Measurements from ENCODE around the gene U2AF1.
"Not testable (repeated sequence)": the region's sequence is repeated elsewhere in the genome, so short reads cannot be mapped to it uniquely, and the experiment has no call there.

Gene U2AF1

DNA sequence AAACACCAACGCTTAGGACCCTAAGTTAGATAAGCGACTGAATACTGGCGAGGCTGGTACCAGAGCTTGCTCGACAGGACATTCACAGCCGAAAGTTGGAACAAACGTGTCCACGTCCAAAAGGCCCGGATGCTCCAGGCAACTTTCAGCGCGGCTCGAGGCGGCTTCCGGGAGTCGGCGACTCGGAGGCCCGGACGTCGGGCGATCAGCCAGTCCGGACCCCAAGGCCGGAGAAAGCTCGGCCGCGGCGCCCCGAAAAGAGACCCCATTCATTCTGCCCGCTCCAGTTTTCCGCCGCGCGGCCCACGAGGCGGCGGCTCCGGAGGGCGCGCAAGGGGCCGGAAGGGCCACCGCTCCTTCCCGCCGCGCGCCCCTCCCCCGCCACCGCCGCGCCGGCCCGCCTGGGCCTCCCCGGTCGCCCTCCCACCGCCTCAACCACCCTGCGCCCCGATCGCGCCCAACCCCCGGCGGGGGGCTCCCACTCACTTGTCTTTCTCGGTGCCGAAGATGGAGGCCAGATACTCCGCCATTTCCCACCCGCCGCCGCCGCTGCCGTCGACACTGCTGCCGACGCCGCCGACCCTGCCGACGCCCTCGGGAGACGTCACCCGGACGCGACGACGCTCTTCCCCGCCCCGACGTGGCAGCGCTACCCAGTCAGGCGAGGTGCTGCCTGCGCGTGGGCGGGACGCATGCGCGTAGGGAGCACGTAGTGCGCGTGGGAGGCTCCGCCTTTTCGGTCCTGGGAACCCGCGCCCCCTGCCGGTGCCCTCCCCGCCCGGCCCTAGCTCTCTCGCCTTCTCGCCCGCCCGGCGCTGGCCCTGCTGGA is at the start of gene U2AF1:
U2AF1 (minus strand) TSS at position 606 of the 829 bp plus-strand sequence; CDS start at position 530, 76 bp downstream.
- DNase-seq (ENCODE audit: low read depth) = peak; percentile 71

DNA sequence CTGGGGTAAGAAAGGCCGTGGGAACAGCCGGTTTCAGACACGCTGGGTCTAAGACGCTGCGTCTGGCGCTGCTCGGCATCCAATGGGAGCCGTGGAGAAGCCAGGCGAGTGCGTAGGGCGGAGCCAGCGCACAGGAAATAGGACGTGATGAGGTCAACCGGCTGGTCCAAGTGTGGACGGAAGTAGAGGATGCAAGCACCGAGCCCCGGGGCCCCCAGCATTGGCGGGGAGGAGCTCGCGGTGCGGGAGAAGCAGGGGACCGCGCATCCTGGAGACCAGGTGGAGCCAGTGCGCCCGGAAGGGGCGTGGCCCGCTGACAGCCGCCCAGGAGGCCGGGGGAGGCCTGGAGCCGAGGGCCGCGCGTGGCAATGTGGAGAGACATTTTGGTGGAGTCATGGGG is 46.2 kb upstream of the U2AF1 start:
- DNase-seq (ENCODE audit: low read depth) = not testable (repeated sequence)

GRCh38 chr21:43149344-43149743 is 42.0 kb upstream of the U2AF1 start:
- not testable (repeated sequence) for DNase-seq (ENCODE audit: low read depth)

DNA sequence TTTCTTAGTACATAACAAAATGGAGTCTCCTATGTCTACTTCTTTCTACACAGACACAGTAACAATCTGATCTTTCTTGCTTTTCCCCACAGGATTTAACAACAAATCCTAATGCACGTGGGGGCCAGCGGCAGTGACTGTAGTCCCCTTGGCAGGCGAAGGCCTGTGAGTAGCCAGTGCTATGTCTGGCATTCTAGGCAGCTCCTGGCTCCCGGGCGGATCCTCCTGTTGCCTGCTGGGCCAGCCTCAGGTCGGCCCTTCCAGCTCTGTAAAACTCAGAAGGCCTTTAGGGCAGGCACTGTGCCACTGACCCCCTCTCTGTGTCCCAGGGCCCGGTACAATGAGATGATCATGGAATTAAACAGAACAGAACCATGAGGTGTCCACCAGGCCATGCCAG is 40.6 kb upstream of the U2AF1 start:
- DNase-seq (ENCODE audit: low read depth) = not testable (repeated sequence)

GRCh38 chr21:43146637-43147036 is 39.3 kb upstream of the U2AF1 start:
- DNase-seq (ENCODE audit: low read depth) = not testable (repeated sequence)

GRCh38 chr21:43141407-43141806 is 34.0 kb upstream of the U2AF1 start:
- not testable (repeated sequence) for DNase-seq (ENCODE audit: low read depth)

DNA sequence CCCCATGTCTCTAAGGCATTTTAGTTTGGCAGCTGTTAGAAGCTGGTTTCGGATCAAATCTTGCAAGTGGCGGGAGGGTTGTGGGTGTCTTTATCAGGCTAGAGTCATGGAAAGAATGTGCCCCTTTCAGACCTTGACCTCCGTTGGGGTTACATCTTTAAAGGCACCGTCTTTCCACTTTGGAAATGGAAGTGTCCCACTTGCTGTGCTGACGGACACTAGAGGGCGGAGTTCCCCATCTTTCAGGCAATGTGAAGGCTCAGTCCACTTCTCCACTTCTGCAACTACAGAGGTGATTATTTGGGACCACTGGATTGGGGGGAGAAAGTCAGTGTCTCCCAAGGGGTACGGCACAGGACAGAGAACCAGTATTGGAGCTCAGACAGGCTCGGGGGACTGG is 31.6 kb upstream of the U2AF1 start:
- DNase-seq (ENCODE audit: low read depth) = not testable (repeated sequence)

DNA sequence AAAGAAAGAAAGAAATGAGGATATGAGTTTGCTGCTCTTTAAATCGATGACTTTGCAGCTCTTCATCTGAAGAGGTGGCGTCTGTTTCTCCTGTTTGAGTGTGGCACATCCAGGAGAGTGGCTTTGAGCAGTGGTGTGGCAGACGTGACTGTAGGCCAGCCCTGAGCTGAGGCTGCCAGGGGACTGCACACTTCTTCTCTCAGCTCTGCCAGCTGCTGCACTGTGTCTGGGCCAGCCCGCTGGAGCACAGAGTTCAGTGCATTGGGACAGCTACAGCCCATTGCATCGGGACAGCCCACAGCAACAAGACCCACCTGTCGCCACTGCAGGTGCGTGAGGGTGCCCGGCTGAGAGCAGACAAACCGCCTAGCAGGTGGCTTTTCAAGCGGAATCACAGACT is 27.1 kb upstream of the U2AF1 start:
- not testable (repeated sequence) for DNase-seq (ENCODE audit: low read depth)

DNA sequence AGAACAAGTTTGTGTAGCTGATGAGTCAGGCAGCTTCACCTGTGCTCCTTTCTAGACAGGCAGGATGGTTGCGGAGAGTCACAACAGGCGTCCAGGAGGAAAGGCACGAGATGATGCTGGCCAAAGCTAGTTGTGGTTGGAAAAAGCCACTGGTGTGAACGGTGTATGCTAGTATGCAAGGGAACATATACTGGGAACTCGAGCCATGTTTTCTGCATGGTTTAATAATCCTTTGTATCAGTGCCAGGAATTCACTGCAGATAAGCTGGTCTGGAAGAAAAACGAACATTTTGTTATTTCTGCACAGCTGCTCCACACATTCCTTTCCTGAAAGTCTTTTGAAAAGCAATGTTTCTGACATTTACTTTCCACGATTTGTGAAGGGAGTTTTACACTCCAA is 22.7 kb upstream of the U2AF1 start:
- not testable (repeated sequence) for DNase-seq (ENCODE audit: low read depth)

- DNase-seq (ENCODE audit: low read depth) = not testable (repeated sequence)
These were observed 8.6 kb upstream of the U2AF1 start for GRCh38 chr21:43115956-43116355.

GRCh38 chr21:43114483-43114882 is 7.1 kb upstream of the U2AF1 start:
- DNase-seq (ENCODE audit: low read depth) = not testable (repeated sequence)

DNA sequence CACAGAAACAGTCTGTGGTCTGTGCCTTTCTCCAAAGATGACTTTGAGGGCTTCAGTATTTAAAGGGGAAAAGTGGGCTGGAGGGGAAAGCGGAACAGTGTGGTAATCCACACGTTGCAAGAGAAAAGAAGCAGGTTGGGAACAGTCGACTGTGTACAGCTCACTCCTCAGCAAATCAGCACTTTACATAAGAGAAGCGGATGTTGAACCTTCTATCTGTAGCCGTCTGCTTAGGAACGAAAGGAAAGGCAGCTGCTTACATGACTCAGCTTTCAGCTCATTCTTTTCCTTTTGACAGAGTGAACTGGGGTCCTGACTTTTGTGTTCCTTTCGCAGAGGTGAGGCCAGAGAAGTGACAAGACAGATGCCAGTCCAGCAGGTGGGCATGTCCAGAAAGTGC is 1.6 kb upstream of the U2AF1 start:
- DNase-seq (ENCODE audit: low read depth) = not testable (repeated sequence)

GRCh38 chr21:43108177-43108576 is 807 bp upstream of the U2AF1 start:
- not testable (repeated sequence) for DNase-seq (ENCODE audit: low read depth)

GRCh38 chr21:43107794-43108137 is 396 bp upstream of the U2AF1 start:
- DNase-seq (ENCODE audit: low read depth) = not testable (repeated sequence)

- DNase-seq (ENCODE audit: low read depth) = not testable (repeated sequence)
These were observed 2.7 kb downstream of the U2AF1 start for GRCh38 chr21:43104642-43105041.

DNA sequence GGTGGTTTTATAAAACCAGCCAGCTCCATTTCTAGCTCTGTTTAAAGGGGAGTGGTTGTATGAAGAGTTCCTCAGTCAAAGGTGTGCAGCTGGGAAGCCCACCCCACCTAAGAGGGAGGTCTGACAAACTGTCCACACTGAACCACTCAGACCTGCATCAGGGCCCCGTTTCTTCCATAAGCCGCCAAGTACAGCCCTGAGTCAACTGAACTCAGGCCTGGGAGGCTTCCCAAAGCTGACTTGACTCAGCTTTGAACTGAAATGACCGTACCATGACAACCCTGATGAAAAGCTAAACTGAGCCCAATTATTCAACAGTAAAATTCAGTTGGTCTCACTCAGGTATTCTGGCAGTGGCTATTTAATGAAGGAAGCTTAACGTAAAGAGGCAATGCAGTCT is 5.1 kb downstream of the U2AF1 start:
- not testable (repeated sequence) for DNase-seq (ENCODE audit: low read depth)

- DNase-seq (ENCODE audit: low read depth) = not testable (repeated sequence)
These were observed 5.7 kb downstream of the U2AF1 start for GRCh38 chr21:43101676-43102075.

DNA sequence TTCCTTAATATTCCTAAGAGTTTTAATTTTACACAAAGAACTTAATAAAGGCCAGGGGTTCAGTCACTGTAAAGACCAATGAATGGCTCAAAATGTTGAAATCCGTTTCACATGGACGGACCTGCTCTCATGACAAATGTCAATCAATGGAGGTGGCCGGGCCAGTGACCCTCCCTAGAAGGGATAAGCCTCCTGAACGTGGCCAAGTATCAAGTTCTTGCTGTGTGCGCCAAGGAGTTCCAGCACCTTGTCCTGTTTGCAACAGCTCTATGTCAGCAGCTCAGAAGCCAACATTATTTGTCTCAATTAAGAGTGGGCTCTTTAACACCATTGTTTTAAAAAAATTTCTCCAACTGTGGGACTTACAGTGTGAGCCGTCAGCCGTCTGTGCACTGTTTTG is 6.4 kb downstream of the U2AF1 start:
- not testable (repeated sequence) for DNase-seq (ENCODE audit: low read depth)

- not testable (repeated sequence) for DNase-seq (ENCODE audit: low read depth)
These were observed 15.3 kb downstream of the U2AF1 start for GRCh38 chr21:43091979-43092614.

GRCh38 chr21:43090947-43091346 is 16.4 kb downstream of the U2AF1 start:
- DNase-seq (ENCODE audit: low read depth) = not testable (repeated sequence)

- not testable (repeated sequence) for DNase-seq (ENCODE audit: low read depth)
These were observed 17.9 kb downstream of the U2AF1 start for GRCh38 chr21:43089463-43089862.

DNA sequence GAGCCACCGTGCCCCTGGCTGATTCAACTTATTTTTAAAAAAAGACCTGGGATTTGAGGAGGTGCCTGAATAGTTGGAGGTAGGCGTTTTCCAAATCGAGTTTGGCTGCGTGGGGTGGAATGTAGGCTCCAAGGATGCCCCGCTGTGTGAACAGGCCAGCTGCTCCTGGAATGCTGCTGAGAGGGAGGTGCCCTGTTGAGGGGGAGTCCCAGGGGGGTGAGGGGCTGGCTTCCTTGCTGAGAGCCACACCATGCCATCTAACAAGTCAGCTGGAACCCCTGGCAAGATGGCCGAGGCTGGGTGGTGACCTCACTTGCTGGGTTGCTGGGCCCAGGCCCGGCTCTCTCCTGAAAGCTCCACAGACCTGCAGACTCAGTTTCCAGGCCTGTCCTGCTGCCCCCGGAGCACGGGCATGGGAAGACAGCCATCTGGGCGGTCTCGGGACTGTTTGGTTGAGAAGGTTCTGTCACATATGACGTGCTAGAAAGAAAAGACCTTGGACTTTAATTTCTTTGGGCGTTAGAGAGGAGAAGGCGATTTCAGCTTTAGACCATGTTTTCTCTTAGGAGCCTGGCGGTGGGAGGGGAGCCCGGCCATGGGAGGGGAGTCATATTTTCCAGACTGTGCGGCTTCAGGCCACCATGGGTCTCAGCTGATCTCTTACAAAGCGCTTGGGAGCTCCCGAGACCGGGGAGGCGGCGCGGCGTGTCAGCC is 24.6 kb downstream of the U2AF1 start:
- DNase-seq (ENCODE audit: low read depth) = not testable (repeated sequence)

DNA sequence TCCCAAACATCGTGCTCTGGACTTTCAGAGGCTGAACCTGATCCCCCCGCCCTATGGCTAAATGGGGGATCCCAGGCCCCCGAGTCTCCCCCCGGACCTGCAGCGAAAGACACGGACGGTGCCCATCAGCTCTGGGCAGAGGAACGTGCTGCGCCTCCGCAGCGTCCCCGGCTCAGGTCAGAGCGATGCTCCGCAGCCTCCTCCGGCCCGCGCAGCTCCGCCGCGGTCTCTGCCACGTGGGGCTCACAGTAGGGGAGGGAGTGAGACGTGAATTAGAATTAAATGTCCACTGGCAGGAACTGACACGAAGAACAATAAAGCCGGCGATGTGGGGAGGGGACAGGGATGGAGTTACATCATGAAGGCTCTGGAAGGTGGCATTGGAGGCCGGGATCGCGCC is 30.7 kb downstream of the U2AF1 start:
- DNase-seq (ENCODE audit: low read depth) = not testable (repeated sequence)
